ENCODE results near the gene TNIP2.
A peak's percentile ranks its signal among the peaks of the same experiment; 100 is the strongest.

The TNIP2 gene

DNA sequence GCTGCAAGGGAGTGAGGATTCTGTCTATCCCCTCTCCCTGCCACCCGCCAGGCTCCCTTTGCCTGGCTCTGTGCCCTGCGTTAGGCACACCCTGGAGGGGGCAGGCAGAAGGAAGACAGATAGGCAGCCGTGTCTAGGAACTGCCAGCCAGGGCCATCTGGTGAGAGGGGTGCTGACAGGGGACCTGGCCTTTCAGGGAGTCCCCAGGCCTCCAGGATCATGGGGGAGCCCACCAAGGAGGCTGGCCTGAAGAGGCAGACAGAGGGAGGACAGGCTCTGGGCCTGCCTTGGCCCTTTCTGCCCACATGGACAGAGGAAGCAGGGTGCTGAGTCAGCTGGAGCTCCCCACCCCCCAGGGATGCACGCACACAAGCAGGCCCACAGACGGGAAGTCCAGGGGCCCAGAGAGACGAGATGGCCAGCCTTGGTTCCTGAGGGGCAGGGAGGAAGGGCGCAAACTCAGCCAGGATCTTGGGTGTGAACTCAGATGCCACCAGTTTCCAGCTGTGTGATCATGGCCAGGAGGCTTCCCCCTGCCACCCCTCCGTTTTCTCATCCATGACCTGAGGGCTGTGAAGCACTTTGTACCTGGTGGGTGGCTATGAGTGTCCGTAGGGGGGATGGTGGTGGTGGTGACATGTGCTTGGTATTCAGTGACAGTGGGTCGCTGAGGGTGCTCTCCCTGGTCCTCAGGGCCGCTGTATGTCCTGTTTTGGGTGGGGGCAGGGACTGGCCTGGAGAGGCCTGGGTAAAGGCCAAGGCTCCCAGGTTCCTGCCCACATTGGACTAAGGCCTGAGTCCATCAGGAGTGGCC is 38.6 kb upstream of the TNIP2 start:
- peak overlapping the region; percentile 69 for H3K4me3 ChIP-seq (replicated peaks; ENCODE audit: insufficient read depth, low read length)
- peak overlapping the region; percentile 76 for H3K27ac ChIP-seq (replicated peaks)

DNA sequence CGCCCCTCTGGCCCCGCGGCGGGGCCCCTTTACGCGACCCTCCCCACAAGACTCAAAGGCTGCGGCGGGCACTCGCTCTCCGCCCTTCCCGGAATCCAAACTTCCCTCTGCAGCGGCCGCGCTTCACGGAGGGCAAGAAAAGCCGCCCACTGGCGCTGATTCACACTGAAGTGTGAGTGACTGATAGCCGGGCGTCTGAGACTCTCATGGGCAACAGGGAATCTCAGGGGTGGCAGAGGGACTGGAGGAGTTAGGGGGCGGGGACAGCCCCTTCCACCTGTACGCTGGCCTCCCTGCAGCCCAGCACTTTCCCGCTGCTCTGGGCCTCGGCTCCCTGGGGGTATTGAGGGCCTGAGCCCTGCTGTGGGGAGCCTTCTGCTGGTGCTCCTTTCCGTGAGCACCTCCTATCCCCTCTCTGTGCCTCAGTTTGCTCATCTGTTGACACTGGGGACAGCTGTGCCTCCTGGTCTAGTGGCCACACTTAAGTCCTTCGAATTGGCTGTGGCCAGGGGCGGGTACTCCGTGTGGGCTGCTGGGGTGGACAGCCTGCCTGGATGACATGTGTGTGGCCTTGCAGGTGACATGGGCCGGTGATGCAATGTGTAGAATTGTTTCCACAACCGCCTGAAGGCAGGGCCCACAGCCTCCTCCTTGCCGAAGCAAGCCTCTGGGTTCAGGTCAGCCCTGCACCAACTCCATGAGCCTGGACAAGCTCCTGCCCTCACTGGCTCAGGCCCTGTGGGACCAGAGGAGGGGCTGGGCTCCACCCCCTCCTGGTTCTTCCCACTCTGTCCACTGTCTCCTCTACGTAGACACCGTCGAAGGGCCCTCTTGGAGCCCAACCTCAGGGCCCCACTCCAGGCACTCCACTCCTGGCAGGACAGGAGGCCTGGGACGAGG is 37.7 kb upstream of the TNIP2 start:
- Histone ChIP-seq H3K4me3 (replicated peaks; ENCODE audit: insufficient read depth, low read length) (peak overlapping the region; percentile 69), H3K27me3 (ENCODE audit: insufficient read depth, poor library complexity, severe bottlenecking) (no peaks in the 10 kb centered on the region), H3K27ac (replicated peaks) (peak overlapping the region; percentile 76)
- TF ChIP-seq GABPA (IDR thresholded peaks at IDR 0.05; ENCODE audit: low read depth), result no peak
- no peak for TF ChIP-seq REST (IDR thresholded peaks at IDR 0.05; ENCODE audit: insufficient replicate concordance, low read depth)
- TF ChIP-seq POLR2AphosphoS5 (IDR thresholded peaks at IDR 0.05; ENCODE audit: low read depth), result no peak
- no peak for TF ChIP-seq SPI1 (IDR thresholded peaks at IDR 0.05; ENCODE audit: borderline replicate concordance, low read depth)
- TF ChIP-seq CTCF (IDR thresholded peaks at IDR 0.05; ENCODE audit: insufficient read depth, low read length), result no peak
- peak in 1 of 2 experiments; percentile 80 for DNase-seq (ENCODE audit: low read depth in 1 of 2, low spot score in 1 of 2)

More for the DNA sequence above, 38.6 kb upstream of the TNIP2 start:
- DNase-seq (ENCODE audit: low read depth in 1 of 2, low spot score in 1 of 2), result peak in 1 of 2 experiments; percentile 63
- TF ChIP-seq CTCF (IDR thresholded peaks at IDR 0.05; ENCODE audit: insufficient read depth, low read length) (no peak), POLR2AphosphoS5 (IDR thresholded peaks at IDR 0.05; ENCODE audit: low read depth) (peak; percentile 41; the same call in 1 of the 2 replicates), GABPA (IDR thresholded peaks at IDR 0.05; ENCODE audit: low read depth) (no peak), REST (IDR thresholded peaks at IDR 0.05; ENCODE audit: insufficient replicate concordance, low read depth) (no peak), SPI1 (IDR thresholded peaks at IDR 0.05; ENCODE audit: borderline replicate concordance, low read depth) (peak; percentile 33; the same call in 1 of the 2 replicates)
- H3K27me3 ChIP-seq (ENCODE audit: insufficient read depth, poor library complexity, severe bottlenecking), result no peaks in the 10 kb centered on the region

DNA sequence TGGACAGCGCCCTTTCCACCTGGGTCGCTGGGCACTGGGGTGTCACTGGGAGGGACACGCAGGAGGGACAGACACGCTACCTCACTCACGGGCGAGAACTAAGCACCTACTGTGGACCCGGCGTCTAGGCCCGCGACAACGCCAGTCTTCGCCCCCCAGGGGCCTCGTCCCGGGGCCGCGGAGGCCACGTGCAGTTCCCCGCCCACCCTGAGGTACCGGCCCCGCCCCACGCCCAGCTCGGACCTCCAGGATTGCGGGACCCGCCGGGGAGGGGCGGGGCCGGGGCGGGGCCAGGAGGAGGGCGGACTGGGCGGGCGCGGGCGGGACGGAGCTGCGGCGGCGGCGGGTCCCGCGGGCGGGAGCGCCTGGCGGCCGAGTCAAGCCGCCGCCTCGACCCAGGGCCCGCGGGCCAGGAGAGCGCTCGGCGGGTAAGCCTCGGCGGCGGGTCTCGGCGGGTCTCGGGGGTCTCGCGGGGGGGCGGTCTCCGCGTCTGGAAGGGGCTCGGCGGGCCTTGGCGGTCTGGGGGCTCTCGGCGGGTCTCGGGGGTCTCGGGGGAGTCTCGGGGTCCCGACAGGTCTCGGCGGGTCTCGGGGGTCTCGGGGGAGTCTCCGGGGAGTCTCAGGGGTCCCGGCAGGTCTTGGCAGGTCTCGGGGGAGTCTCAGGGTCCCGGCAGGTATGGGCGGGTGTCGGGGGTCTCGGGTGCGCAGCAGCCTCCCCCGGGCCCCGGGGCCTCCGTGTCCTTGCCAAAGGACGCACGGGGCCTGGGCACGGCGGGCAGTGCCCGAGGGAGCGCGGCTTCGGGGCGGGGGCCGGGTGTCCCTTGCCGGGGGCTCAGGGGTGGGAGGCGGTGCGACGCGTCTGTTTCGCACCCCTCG is 36.8 kb upstream of the TNIP2 start, which contains the start of gene SH3BP2:
TSS of gene SH3BP2 (plus strand) at position 375 of the 875 bp plus-strand sequence. CDS start 27,533 bp downstream, outside the sequence.
- TF ChIP-seq GABPA (IDR thresholded peaks at IDR 0.05; ENCODE audit: low read depth) (no peak), CTCF (IDR thresholded peaks at IDR 0.05; ENCODE audit: insufficient read depth, low read length) (no peak), SPI1 (IDR thresholded peaks at IDR 0.05; ENCODE audit: borderline replicate concordance, low read depth) (no peak), REST (IDR thresholded peaks at IDR 0.05; ENCODE audit: insufficient replicate concordance, low read depth) (no peak), POLR2AphosphoS5 (IDR thresholded peaks at IDR 0.05; ENCODE audit: low read depth) (no peak)
- Histone ChIP-seq H3K4me3 (replicated peaks; ENCODE audit: insufficient read depth, low read length) (peak within 1 kb of the TSS; percentile 69), H3K27me3 (ENCODE audit: insufficient read depth, poor library complexity, severe bottlenecking) (no peaks in the 10 kb centered on the region), H3K27ac (replicated peaks) (peak within 1 kb of the TSS; percentile 76)
- peak in 1 of 2 experiments; percentile 74 for DNase-seq (ENCODE audit: low read depth in 1 of 2, low spot score in 1 of 2)
